Endothelial cell of umbilical vein (primary cell): ENCODE measurements around the gene PRAMEF18.
"Not testable (repeated sequence)": the region's sequence is repeated elsewhere in the genome, so short reads cannot be mapped to it uniquely, and the experiment has no call there.

Experiments used
- CTCF ChIP-seq, 2 donors: IDR thresholded peaks; 1 replicate in 1 of 2; 2 replicates in 1 of 2; pipeline ENCODE4 v1.5.1; 2011; ENCODE audit warnings: low read length in 2 of 2, mild to moderate bottlenecking in 2 of 2, moderate library complexity in 2 of 2, control low read depth in 1 of 2, inconsistent platforms in 1 of 2, low read depth in 1 of 2; ENCODE audit not compliant: insufficient read depth in 1 of 2; ENCODE audit errors: extremely low read depth in 1 of 2
- FOS ChIP-seq: IDR thresholded peaks from 2 replicates; pipeline ENCODE4 v1.6.1; 2011; ENCODE audit warnings: mild to moderate bottlenecking, low read length, moderate library complexity, borderline replicate concordance; ENCODE audit not compliant: insufficient read depth
- POLR2A ChIP-seq: IDR thresholded peaks from 2 replicates; pipeline ENCODE4 v1.6.1; 2012; ENCODE audit warnings: low read depth, mild to moderate bottlenecking, control low read depth, low read length

- TF ChIP-seq CTCF (IDR thresholded peaks at IDR 0.05; ENCODE audit: extremely low read depth in 1 of 2, insufficient read depth in 1 of 2, low read depth in 1 of 2, low read length in 2 of 2); POLR2A; FOS: not testable (repeated sequence)
These were observed 4.1 kb upstream of the PRAMEF18 start for GRCh38 chr1:13230096-13230495.
